ENCODE results near the gene CEP295NL.
"Not testable (repeated sequence)": the region's sequence is repeated elsewhere in the genome, so short reads cannot be mapped to it uniquely, and the experiment has no call there.

CEP295NL gene, protein sequence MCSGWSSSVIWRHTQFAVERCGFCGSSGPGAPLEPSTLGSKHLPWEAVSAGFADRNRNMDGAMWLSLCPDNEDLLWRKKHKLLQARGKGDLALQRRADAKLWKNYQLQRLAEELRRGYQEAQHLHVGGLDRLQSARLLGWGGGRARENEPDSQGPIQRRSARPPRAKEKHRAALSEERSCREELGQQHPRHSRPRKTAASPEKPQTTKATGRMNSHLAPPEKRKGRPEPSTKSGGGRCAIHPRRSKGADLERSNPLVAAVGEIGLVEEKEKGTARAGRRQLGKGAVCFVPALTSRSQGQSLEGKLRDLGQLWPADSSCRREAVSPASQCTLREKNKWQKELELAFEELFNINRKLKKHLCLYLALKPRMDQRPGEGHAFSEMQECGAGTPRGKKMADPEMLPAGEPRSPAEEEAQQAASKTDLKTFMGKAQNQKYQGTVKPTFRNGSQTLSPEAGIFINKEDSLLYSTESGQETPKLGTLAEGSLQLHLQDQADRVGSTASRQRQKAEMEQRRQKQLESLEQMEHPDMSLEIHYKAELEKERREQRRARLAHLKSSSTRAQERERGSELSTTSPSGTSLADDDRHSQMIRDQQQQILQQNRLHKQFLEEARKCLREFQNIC

DNA sequence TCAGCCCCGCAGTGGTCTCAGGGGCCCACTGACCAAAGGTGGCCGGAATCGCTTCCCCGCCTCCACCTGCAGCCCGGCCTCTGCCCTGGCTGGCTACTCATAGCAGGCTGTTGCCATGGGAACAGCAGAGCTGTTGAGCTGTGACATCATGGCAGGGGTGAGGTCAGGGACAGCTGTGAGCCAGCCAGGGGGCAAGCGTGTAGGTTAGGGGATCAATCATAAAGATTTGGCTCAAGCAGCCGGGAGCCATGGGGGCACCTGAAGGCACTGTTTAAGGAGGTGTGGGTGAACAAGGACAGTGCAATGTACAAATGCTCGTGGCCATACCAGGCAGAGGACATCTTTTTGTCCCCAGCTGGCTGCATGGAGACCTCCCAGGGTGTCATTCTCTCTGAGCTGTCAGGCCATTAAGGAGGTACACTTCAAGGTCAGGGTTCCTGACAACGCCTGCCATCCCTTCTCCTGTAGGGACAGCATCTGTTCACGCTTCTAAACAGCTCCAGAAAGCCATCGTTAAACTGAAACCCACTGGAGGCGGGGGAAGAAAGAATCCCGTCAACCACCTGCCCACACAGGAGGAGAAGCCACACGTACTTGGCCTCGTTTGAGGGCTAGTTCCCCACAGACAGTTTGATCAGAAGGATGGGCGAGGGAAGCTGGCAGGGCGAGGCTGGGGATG, at the start of gene CEP295NL:
Gene CEP295NL (minus strand): TSS at position 101 of the 679 bp plus-strand sequence. CDS start 1,373 bp downstream, outside the sequence.
- FAIRE-seq (no peak), DNase-seq (ENCODE audit: insufficient read length, low spot score) (no peak)

DNA sequence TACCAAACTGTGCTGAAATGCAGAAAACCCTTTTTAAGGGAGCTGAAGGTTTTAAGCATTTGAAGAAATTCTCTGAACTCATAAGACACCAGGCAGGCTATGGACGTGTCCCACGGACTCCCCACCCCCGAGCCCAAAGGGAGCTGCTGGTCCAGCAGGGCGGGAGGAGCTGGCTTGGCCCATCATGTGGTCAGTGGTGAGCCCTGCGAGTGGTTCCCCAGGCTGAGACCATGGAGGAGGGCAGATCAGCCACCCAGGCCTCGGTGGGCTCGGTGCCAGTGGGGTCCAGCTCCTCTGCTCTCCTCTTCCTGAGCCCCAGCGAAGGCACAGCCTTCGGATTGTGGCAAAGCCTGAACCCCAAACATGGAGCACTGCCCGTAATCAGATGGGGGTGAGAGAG, 49.7 kb upstream of the CEP295NL start:
- DNase-seq (ENCODE audit: insufficient read length, low spot score) (no peak), FAIRE-seq (no peak)

DNA sequence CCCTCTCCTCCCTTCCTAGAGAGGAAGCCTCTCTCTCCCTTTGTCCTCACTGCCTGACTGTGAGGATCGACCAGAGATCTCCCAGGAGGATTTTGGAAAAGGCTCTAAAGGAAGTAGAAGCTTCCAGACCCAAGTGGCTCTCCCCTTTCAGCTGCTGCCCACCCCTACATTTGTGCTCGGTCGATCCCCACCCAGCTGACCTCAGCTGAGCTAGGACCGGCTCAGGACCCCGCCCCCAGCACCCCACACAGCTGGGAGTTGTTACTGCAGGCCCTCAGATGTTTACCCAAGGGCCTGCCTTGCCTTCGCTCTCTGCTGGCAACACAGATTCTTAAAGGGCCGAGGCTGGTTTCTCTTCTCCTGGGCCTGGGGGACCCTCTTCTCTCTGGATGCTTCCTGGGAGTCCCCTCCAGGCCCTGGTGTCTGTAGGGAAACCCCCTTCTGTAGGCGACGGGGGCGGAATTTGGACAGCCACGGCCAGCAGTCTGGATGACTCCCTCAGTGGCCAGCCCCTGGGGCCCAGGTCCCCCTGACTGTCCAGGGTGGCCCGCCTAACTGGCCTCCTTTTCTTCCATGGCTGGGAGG, 49.1 kb upstream of the CEP295NL start:
- no peak for DNase-seq (ENCODE audit: insufficient read length, low spot score)
- no peak for FAIRE-seq

DNA sequence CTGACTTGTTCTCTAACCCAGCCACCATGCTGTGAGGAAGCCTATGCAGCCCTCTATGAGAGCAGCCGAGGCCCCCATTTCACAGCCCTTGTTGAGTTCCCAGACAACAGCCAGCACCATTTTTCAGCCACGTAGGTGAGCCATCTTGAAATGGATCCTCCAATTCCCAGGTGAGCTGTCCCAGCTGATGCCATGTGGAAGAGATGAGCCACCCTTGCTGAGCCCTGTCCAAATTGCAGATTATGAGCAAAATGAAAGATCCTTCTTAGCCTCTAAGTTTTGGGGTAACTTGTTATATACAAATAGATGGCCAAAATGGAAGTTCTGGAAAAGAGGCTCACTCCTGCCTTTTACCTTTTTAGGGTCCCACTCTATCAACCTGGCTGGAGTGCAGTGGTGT, 47.9 kb upstream of the CEP295NL start:
- FAIRE-seq, result no peak
- no peak for DNase-seq (ENCODE audit: insufficient read length, low spot score)

DNA sequence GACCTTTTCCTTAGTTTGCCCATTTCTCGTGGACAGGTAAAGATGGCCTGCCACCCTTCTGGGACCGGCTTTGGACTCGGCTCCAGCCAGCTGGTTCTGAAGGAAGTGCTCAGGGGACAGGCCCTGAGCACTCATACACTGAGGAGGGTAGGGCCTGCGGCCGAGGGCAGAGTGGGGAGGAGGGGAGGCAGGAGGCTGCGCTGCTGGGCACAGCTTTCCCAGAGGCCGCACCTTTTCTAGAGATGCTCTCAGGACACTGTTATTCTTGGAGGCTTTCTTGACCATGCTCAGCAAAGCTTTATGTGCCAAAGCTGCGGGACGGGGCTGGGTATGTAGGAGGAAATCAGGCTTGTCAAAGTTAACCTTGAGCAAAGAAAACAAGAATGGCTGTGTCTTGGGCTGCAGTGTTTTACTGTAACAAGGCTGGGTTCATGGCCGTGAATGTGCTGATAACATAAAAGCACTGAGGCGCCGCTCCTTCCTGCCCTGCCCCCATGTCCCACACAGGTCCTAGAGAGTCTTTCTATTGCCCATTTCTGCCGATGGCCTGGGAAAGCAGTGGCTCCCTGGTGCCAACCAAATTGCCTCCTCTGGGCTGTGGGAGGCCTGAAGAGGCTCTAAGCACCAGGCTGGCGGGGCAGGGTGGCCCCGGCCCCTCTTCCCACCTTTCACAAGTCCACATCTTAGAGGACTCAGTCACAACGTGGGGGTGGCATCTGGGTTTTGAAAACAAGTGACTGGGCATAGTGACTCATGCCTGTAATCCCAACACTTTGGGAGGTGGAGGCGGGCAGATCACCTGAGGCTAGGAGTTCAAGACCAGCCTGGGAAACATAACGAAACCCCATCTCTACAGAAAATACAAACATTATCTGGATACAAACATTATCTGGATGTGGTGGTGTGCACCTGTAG, 44.5 kb upstream of the CEP295NL start:
- DNase-seq (ENCODE audit: insufficient read length, low spot score), result no peak
- FAIRE-seq, result no peak

DNA sequence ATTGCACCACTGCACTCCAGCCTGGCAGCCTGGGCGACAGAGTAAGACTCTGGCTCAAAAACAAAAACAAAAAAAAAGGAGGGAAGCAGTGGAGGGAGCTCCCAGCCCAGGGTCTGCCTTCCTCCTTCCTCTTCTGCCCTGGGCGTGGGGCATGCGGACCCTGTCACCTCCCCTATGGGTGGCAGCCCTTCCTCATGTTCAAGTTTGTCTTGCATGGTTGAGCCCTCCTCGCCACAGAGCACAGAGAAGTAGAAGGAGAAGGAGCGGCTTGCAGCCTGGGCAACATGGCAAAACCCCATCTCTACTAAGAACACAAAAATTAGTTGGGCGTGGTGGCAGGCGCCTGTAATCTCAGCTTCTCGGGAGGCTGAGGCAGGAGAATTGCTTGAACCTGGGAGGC, 43.6 kb upstream of the CEP295NL start:
- no peak for FAIRE-seq
- DNase-seq (ENCODE audit: insufficient read length, low spot score), result no peak

DNA sequence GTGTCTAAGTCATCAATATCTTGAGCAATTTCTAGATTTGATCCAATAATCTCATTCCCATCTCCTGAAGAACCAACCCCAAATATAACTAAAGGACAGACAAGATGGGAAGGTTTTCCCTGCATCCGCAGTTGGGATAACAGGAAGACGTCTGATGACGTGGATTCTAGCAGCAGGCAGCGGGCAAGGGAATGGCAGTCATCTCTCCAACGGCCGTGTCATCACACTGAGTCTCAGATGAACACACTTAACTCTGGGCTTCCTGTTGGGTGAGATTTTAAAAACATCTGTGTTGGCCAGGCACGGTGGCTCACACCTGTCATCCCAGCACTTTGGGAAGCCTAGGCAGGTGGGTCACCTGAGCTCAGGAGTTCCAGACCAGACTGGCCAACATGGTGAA, 43.1 kb upstream of the CEP295NL start:
- DNase-seq (ENCODE audit: insufficient read length, low spot score) (no peak), FAIRE-seq (no peak)

DNA sequence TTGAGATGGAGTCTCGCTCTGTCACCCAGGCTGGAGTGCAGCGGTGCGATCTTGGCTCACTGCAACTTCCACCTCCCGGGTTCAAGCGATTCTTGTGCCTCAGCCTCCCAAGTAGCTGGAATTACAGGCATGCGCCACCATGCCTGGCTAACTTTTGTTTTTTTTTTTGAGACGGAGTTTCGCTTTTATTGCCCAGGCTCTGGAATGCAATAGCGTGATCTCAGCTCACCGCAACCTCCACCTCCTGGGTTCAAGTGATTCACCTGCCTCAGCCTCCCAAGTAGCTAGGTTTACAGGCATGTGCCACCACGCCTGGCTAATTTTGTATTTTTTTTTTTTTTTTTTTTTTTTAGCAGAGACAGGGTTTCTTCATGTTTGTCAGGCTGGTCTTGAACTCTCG, 42.5 kb upstream of the CEP295NL start:
- not testable (repeated sequence) for FAIRE-seq; DNase-seq (ENCODE audit: insufficient read length, low spot score)

DNA sequence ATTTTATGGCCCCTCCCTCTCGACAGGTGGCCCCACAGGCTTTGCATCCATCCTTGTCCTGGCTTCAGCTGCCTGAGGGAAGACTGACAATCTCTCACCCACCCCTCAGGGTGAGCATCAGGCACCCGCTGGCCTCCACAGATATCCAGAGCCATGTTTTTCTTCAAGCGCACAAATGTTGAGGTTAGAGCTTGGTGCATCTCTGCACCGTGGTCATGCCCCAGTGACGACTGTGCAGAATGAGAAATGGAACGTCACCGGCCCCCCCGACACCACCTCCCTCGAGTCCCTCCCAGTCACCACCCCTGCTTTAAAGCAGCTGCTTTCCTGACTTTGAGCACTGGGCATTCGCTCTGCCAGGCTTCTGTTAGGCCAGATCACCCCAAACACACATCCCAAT, 42.0 kb upstream of the CEP295NL start:
- no peak for DNase-seq (ENCODE audit: insufficient read length, low spot score)
- no peak for FAIRE-seq

DNA sequence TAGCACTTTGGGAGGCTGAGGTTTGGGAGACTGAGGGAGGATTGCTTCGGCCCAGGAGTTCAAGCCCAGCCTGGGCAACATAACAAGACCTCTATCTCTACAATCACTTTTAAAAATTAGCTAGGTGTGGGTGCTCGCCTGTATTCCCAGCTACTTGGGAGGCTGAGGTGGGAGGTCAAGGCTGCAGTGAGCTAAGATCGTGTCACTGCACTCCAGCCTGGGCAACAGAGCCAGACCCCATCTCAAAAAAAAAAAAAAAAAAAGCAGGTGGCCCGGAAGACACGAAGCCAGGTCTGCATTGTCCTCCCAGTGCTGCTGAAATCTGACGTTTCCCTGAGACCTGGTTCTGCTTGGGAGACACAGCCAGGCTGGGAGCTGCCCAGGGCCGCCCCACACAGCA, 41.0 kb upstream of the CEP295NL start:
- DNase-seq (ENCODE audit: insufficient read length, low spot score), result no peak
- no peak for FAIRE-seq

DNA sequence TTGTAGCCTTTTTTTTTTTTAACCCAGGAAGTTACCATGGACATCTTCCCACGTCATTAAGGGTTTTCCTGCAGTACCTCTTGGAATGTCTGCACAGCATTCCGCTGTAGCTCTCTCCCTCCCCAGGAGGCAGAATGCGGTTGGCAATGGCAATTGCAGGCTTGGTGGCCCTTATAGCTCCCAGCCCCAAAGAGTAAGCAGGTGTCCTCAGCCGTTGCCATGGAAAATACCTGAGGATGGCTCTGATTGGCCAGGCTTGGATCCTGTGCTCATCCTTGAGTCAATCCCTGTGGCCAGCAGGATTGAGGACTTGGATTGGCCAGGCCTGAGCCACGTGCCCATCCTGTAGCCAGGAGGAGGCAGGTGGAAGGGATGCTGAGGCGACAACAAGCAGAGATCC, 37.7 kb upstream of the CEP295NL start:
- FAIRE-seq, result peak; percentile 40

DNA sequence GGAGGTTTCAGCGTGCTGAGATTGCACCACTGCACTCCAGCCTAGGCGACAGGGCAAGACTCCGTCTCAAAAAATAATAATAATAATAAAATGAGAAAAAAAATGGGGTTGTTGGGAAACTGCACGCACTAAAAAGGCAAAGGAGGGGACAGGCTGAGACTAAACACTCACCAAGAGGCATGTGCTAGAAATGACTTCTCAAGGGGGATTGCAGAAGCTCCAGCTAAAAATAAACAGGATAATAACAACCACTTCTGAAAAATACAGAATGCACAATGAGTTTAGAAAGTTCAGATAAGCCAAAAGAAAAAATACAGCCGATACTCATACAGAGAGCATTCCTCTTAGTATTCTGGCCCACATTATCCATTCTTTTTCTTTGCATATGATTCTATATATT, 37.3 kb upstream of the CEP295NL start:
- FAIRE-seq (no peak), DNase-seq (ENCODE audit: insufficient read length, low spot score) (no peak)

More for the DNA sequence above, 37.7 kb upstream of the CEP295NL start:
- no peak for DNase-seq (ENCODE audit: insufficient read length, low spot score)

DNA sequence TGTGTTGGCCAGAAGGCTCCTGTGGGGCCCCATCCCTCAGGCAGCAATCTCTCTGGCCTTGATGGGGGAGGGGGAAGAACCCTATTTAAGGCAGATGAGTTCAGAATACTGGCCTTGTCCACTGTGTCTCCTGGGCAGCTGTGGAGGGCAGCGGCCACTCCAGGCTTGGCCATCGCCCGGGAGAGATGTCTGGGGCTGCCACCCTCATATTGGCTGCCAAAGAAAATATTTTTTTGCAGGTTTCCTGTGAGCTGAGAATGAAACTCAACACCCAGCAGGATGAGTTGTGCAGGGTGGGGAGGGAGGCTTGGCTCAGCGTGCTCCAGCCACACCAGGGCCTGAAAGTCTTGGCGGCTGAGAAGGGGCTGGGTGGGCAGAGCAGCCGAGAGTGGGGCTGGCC, 36.6 kb upstream of the CEP295NL start:
- FAIRE-seq (peak; percentile 65), DNase-seq (ENCODE audit: insufficient read length, low spot score) (no peak)

DNA sequence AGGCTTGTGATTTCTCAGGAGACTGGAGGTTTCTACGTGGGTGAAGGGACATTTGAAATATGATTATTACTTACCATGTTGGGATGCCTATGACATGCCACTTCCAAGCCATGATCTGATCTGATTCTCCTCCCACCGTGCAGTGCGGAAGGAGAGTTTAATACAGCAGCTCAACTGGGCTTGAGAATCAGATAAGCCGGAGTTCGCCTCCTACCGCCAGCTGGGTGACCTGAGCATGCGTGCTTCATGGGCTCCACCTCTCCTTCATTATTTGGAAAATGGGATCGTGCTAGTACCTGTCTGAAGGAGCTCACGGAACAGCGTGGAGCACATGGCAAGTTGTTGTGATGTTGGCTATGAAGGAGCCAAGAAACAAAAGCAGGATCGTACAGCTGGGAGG, 34.6 kb upstream of the CEP295NL start:
- FAIRE-seq, result no peak
- no peak for DNase-seq (ENCODE audit: insufficient read length, low spot score)

DNA sequence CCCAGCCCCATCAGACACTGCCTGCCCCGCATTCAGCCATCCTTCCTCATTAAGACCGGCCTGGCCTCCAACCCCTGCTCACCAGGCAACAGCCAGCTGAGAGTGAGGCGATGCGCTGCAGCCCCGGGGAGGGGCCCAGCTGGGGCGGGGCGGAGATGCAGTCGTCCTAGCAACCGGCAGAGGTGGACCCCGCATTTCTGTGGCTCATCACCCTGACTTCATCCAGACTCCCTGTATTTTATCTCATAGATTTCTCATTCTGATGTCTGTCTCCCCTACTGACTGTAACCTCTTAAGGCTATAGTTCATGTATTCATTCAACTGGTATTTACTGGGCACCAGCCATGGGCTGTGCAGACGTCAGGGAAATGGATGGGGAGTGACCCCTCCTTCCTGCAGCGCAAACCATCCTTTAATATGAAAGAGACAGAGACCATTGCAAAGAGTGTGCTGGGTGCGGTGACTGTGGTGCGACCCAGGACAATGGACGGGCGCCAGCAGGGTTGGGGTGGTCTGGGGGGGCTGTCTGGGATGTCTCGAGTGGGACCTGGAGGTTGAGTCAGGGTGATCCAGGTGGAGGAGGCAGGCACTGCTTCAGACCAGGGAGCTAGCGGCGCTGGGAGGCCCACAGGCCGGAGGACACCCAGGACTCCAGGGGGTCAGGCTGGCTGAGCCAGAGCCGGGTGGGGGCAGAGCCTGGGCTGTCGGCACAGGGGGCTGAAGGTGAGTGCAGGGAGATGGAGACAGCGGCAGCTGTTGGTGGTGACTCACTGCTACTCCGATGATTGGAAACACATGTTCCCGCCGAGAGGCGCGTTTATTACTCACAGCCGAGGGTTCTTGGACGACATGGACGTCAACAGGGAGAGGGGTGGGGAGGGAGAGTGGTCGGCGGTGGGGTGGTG, 32.7 kb upstream of the CEP295NL start:
- FAIRE-seq, result peak; percentile 97
- peak; percentile 93 for DNase-seq (ENCODE audit: insufficient read length, low spot score)

DNA sequence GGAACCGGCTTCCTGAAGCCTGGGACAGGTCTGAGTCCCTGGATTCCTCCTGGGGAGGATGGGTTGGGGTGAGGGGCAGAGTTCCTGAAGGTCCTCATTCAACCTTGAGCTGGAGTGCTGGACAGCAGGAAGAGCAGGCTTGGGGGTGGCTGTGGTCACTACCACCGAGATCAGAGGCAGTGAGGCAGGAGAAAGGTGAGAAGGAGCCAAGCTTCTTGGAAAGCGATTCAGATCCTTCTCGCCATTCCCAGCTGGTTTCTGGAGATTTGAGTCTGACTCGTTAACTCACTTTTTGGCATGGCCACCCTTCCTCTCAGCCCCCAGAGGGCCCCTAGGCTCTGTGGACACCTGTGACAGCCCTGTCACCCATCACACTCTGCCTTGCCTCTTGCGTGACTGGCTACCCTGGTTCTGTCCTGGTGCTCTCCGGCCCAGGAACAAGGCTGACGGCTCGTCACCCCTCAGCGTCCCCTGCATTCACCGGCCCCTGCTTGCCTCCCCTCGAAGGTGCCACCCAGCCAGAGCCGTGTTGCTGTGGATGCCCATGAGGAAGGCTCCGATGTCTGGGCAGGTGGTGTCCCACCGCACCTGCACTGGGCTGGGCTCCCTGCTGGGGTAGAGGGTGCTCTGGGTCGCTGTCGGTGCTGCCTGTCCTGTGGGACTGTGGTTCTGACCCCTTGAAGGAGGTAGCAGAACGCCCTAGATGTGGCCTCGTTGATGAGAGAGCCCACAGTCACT, 31.8 kb upstream of the CEP295NL start:
- DNase-seq (ENCODE audit: insufficient read length, low spot score) (no peak), FAIRE-seq (no peak)

DNA sequence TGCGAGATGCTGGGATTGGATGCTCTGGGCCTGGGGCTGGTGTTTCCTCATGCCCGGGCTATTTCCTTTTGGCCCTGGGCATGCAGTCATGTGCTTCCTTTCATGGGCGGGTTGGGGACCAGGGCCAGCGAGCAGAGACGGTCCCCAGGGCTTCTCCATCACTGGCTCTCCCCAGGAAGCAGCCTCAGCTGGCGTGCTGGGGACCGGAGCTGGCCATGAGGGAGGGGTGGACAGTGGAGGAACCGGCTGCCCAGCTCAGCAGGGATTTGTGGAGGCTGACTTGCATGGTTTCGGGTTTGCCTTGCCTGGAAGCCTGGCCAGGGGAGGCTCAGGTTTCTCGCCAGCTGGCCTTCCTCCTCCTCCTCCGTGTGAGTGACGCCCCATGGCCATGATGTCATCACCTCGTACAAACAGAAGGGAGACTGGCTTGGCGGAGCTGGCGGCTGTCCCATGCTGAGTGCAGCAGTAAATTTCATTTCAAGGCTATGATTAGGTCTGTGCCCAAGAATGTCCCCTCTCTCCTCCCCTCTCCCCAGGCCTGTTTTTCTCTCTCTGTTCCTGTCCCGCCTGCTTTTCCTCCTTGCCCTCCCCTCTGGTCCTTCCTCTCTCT, 31.1 kb upstream of the CEP295NL start:
- peak; percentile 88 for DNase-seq (ENCODE audit: insufficient read length, low spot score)
- FAIRE-seq, result peak; percentile 94
